G401.6 (cell line): ENCODE measurements around the gene HHLA2.

Experiments
- FAIRE-seq: peaks from 2 replicates; lab custom pipeline; 2012; peaks lifted over from hg19 to GRCh38; lab: Jason Lieb, UNC

Gene HHLA2

DNA sequence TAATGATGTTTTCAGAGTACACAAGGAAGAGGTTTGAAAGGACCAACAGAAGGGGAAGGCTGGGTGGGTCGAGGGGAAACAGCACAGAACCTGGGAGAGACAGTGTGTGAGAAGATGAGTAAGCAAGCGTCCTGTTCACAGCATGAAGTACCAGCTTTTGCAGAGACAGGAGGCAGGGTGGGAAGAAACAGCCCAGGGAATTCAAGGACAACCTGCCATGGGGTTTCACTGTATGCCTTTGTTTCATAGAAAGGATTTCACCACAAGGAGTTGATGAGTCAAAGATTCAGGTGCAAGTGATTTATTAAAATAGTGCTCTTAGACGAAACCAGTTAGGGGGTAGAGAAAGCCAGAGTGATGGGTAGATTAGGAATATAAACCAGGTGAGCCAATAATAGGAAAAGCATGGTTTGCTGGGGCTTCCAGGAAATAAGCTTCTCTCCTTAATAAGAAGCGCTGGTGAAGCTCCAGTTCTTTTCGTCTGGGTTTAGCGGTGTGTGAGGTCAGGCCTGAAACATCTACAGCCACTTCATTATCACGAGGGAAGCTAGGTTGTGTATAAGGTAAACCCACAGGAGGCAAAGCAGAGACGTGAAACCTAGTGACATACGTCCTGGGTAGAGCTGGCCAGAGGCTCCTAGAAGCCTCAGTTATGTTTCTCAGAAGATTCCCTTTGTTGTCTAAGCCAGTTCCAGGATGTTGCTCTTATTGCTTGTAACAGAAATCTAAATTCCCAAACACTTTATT lies 3.9 kb downstream of the HHLA2 start:
- no peak for FAIRE-seq

DNA sequence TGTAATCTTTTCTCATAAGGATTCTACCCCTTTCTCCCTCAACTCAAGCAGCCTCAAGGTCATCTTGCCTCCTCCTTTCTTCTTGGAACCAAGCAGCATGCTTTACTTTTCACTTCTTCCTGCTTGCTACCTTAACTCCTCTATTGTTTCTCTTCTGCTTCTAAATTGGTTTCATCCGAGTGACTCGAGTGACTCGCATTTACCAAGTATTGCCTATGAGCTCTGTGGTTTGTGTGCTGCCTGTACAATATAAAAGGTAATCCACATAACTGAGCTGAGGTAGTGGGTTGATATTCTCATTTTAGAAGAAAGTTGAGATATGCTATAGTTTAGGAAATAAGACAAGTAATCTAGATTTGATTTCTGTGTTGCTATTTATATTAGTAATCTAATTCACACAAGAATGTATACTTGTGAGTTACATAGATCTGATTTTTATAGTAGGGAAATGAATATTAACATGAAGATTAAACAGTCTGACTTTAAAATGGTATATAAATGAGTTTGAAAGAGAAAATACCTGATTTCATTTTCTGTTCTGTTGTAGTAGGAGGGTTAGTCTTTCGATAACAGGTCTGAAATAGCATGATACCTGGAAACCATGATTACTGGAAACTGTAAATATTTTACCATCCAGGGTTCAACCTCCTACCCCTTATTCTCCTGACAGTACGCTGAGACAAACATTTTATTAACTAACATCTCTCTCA lies 5.5 kb downstream of the HHLA2 start:
- FAIRE-seq = no peak

DNA sequence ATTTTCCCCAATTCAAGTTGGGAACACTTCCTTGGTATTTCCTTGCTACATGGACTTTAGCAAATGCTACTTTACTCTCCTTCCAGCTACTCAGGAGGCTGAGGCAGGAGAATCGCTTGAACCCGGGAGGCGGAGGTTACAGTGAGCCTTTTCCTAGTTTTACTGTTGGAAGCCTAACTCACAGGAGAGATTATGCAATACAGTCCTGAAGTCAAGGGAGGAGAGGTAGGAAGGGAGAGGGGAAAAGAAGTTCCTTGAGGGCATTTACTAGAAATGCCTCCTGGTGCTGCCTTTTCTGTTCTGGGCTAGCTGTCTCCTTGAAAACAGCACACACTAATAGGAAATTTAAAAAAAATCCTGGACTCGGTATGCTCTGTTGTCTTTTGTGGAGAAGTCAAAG lies 6.2 kb downstream of the HHLA2 start:
- FAIRE-seq = no peak

DNA sequence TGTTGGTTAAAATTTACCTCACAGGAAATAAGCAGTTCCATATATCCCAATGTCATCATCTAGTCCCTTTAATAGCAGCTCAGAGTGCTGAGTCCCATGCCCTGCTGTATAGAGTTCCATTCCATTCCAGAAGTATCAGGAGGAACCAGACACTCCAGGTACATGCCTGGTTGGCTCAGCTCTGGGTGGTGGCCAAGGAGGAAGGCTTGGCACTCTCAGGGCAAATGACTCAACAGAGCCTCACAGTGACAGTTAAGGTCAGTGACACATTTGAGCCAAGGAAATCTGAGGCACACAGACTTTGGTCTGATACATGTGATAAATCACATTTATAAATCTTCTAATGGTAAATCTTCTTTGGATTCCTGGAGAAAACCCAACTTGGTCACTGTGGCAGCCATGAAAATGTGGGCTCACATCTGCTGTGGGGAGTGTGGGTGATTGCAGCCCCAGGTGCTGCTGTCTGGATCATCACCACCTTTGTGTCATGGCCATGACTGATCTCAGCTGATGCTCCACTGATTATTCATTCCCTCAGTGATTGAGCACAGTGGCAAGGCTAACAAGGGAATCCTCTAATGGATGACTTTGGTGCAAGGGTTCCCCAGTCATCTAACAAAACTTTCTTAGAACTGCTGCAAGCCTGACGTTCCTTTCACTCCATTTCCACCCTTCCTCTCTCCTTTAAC lies 9.3 kb downstream of the HHLA2 start:
- FAIRE-seq = no peak

DNA sequence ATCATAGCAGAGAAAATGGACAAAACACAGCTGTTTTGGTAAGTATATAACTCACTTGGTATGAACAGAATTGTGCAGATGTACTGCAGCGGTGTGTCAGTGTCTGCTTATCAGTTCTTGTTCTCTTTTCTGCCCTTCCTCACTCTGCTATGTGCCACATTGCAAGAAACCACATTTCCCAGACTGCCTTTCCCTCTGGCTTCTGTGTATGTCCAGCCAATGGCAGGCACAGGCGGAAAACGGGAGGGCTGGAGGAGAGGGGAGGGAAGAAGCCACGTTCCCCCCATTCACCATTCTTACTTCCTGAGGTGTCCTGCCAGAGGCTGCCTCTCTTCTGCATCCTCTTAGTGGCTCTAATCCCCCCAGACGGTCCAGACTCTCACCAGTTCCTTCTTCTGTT lies 15.4 kb downstream of the HHLA2 start:
- no peak for FAIRE-seq

DNA sequence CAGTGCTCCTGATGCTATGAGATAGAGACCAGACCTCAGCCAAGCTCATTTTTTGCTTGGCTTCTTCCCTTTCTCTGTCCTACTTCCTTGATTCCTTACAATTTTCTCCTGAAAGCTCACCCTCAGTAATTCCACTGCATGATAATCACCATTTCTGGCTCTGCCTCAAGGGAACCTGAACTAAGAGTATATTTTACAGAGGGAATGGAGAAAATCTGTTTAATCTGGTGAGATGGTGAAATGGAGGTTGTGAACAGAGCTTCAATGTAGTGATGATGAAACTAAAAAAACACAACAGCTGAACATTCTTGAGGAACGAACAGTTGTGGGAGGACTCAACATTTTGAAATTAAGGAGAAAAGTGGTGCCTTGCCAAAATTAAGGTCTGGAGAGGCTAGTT lies 16.3 kb downstream of the HHLA2 start:
- no peak for FAIRE-seq

DNA sequence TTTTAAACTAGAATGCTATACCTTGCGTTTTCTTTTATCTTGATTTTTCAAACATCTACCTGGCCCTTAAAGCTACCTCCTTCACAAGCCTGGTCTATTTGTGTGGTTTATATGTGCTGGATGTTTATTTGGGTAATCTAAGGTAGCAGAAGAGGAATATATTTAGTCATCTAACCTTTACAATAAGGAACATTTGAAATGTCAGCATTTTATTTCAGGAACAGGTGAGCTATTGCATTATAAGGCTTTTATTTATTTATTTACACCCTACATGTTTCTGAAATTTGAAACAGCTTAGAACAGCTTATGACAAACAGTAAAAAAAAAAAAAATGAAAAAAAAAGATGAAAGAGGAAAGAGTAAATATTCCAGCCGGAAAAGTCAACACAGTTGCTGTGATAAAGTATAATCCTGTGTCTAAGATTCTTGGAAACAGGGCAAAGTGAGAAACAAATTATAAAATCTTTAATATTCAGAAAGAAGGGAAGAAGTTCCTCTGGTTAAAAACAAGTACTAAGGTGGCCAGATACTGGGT lies 19.5 kb downstream of the HHLA2 start:
- FAIRE-seq = no peak

DNA sequence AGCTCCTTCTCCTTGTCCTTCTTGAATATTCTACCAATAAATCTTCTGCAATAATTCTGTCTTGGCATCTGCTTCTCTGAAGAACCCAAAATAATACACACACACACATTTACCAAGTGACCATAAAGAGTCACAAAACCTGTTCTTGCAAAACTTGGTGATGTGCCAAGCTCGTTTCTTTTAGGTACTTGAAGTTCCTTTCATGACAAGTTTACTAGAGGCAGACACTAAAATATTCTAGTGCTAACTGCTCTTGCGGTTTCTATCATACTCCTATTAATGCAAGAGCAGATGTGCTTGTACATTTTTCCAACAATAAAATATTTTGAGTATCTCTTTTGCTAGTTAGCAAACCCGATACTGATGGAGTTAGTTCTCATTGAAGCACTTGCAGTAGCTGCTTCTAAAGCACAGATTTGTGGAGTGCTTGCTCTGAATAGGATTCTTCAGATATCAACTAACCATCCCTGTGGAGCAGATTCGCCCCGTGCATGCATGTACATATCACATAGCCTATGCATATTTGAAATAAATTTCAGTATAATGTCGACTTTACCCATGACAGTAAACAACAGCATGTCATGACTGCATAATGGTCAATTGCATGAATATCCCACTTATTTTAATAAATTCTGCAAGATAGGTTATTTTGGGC lies 23.2 kb downstream of the HHLA2 start:
- FAIRE-seq = no peak

DNA sequence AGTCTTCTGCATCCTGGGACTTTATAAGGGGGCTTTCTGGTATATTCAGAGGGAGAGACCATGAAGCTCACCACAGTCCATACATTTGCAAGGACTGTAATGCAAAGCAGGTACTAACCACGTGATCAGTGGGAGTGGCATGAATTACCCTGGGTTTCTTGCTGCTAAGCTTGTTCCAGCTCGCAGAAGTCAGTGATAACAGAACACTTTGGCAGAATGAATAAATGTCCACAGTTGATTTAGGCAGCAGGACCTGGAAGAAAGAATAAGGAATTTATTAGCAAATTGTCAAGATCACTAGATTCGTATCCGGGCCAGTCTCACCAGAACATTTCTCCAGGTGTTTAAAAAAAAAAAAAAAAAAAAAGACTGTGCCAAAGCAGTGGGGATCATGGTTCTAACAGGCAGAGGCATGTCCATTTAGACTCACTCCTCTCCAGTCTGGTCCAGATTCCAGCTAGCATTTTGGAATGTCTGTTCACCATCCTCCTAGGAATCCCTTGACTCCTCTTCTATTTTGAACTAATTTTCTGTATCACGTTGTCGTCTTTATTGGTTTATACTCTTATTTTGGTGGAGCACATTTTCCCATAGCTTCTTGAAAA lies 24.5 kb downstream of the HHLA2 start:
- no peak for FAIRE-seq

DNA sequence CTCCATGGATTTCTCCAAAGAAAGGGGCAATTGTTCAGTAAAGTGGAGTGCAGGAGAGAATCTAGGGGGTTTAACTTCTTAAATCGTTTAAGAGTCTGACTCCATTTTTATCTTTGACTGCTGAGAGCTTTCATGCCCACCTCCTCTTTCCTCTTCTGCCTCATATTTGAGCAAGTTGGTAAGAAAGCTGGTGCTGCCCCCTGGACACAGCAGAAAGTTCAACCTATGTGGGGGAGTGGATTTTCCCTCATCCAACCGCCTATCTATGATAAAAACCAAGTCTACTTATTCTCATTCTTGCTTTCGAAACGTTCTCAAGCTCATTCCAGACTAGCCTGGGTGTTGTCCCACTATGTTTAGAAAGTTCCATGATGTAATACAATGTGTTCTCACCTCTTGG lies 26.0 kb downstream of the HHLA2 start:
- no peak for FAIRE-seq

DNA sequence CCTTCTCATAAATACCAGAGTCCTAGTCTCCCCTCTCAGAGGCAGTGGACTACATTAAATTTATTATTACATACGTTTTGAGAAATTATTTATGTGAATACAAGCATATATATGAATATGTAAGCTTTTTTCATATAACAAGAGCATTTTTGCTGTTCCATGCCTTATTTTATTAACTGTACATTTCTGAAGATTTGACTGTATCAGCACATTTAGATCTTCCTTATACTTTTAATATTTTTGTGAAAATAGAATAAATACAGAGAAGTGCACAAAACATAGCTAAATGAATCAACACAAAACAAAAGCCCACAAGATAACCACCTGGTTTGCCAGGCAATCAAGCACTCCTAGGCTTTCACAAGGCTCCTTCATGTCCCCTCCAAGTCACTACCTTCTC lies 27.8 kb downstream of the HHLA2 start:
- no peak for FAIRE-seq

DNA sequence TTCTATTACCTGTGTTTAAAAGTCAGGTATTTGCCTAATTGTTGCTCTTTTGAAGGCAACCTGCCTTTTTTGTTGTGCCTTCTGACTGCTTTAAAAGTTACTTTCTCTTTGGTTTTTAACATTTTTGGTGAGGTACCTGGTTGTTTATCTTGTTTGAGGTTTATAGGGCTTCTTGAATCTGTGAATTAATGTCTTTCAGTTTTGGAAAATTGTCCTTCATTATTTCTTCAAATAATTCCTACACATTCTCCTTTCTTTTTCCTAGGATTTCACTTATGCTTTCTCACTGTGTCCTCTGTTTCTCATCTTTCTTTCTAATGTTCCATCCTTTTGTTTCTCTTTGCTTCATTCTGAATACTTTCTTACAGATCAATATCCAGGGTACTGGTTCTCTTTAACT lies 30.8 kb downstream of the HHLA2 start:
- no peak for FAIRE-seq

DNA sequence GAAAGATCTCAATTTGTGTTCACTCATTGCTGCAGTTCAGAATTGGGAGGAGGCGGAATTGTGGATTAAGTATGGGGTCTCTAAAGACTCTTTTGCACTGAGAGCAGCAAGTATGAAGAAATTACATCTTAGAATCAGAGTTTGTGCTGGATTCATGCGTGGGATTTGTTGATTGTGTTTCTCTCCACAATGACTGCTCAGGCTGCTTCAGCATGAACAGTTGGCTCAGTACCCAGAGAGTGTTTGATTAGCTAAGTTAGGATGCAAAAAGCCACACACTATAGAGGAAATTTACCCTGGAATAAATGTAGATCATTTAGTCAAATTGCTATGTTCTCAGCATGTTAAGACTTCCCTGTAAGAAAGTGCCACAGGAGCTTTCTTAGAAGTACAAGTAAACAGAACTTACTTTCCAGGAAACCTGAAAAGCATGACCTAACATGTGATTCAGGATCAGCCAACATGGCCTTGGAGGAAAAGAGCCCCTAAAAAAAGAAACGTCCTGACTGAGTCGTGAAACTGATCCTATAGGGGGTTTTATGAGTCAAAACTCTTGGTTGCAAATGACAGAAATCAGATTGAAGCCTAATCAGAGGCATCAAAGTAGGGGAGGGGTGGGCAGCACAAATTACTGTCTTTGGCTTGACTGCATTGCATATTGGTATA lies 32.6 kb downstream of the HHLA2 start:
- FAIRE-seq = no peak

DNA sequence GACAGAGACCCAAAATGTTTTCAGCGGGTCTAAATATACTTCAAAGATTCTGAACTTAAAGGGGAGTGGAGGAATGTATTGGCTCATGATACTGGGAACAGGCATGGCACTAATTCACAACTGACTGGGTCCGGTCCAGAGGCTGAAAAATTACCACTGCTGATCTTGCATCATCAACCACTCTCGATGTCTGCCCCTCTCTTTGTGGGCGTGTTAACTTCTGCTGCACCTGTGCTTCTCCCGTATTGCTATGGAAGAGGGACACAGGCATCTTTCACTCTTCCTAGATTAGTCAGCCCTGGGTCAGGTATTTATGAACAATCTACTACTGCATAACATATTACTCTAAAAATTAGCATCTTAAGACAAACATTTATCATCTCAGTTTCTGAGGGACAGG lies 33.2 kb downstream of the HHLA2 start:
- FAIRE-seq = no peak

DNA sequence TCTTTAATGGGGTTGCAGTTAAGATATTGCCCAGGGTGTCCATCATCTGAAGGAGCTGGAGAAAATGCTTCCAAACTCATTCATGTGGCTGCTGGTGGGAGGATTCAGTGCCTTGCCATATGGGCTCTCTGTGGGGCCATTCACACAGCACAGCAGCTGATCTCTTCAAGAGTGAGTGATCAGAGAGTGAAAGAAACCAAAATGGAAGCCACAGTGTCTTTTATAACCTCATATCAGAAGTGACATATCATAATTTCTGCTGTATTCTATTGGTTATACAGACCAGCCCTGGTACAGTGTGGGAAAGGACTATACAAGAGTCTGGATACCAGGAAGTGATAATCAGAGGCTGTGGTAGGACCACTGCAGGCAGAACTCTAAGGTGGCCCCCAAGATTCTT lies 33.6 kb downstream of the HHLA2 start:
- FAIRE-seq = no peak

DNA sequence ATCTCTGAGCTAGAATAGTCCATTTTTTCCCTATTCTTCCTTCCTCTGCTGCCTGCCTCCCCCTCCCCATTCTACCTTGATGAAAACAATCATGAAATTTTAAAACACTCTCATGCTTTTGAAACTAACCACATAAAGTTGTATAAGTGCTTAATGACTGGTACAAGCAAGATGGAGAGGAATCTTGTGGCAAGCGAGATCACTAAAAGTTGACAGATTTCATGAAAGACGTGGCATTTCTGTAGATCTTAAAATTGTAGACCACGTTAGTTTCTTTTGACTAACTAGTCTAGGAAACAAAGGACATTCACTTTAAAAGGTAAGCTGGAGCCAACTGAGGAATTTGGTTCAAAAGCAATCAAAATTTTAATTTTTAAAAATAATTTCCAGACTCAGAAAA lies 35.4 kb downstream of the HHLA2 start:
- FAIRE-seq = no peak

DNA sequence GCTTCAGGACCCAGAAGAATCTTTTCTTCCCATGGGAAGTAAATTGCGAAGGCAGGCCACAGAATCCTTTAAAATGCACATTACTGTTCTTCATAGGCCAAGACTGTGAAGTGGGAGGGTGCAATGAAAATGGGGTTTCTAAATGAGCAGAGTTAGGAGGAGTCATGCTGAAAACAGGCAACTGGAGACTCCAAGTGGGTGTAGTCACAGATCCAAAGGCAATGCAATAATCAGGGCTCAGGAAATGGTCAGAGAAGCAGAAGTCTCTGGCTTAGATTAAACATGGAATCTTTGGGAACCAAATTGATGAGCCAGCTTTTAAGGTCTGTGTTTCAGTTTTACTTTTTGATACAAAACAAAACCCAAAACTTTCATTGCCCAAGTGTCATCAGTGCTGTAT lies 37.6 kb downstream of the HHLA2 start:
- no peak for FAIRE-seq

DNA sequence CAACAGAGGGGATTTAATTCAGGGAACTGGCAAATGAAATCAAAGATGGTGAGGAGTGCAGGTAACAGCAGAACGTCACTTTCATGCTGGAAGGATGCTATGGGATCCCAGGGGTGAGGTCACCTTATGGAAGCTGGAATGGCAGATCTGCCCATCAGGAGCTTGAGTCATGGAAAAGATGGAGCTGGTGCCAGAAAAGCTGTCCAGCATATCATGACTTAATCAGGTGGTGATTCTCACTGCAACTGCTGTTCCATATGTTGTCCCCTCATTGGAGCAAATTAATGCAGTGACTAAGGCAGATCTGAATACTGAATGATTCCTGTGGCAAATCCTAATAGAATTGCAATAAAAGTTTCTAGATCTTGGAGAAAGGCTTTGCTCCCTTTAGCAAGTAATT lies 38.4 kb downstream of the HHLA2 start:
- no peak for FAIRE-seq

DNA sequence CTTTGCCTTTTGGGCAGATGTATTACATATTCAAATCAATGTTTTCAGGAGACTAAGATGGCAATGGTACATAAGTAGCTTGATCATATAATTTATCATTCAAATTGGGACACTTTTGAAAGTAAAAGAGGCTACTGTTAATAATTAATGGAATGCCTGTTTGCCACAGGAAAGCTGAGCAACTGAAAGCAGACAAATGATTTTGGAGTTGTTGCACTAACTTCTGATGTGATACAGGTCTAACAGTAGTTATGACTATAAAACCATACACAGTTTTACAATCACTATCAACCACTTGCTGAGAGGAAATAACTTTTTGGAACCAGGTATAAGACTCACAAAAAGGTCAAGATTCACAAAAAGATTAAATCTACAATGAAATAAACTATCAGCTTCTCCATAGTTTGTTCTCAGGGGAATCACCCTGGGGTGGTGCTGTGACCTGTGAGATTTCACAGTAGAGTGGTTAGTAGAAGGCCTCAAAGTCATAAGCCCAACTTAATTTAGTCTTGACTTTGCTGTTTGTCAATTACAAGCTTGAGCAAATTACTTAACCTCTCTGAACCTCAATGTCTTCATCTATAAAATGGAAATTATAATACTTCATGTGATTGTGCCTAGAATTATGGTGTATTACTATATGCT lies 42.7 kb downstream of the HHLA2 start:
- FAIRE-seq = no peak

DNA sequence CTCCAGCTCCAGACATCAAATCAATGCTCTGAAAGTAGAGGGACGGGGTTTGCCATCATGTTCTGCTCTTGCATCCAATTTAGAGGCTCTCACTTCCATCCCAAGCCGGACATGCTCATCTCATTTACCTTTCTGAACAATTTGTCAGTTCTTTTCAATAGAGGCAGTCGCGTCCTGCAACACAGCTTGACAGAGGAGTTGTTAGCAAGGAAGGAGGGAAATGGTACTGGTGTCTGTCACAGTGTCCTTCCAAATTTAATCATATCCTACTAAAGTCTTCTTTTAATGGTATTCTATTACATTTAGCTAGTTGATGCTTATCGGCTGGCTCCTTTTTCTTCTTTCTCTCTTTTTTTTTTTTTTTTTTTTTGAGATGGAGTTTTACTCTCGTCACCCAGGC lies 45.6 kb downstream of the HHLA2 start:
- no peak for FAIRE-seq

DNA sequence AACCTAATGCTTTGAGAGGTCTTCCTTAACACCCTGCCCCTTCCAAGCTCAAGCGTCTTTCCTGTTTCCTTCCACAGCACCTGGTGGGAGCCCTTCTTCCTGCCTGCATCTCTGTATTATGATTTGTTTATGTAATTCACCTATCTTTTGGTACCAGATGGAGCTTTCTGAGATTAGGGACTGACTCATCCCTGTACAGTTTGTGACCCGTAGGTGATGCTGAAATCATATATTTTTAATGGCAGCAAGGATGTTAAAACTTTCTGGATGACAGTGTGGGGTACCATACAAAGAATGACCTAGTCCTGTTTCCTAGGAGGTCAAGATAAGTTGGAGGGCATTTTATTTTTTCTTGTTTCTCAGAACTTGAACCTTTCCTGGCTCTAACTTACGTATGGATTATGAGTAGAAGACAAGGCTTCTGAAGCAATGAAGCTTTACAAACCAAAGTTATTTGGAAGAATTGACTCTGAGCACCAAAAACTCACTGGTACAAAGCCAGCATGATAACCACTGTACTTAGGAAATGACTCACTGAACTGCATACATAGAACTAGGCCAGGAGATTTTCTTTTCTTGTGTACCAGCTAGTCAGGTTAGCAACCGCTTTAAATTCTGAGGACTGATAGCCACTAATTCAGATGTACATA lies 46.6 kb downstream of the HHLA2 start:
- no peak for FAIRE-seq
